ENCODE measurements around the gene HADHA.

HADHA gene

DNA sequence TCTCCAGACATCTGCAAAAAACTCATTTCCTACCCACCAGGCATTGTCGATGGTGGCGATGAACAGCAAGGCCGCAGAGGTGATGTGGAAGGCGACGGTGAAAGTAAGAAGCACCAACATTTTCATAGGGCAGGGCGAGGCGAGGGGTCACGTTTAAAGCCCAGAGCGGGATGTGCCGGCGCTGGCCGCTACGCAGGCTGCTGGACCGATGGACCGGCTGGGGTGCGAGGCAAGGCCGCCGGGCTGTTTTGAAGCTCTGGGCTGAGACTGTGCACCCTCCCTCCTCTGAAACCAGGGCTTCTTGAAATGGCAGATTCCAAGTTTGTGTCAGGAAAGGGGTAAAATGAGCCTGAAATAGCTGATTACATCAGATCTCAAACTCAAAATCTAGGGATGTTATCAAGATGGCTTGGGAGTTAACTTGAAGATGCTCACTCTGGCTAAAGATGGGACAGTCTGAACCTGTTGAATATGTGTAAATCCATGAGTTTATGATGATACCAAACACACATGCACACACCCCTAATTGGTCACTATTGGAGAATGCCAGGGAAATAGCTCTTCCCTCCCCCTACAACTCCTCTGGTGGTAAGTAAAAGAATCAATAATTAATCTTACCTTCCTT lies 103.2 kb downstream of the HADHA start:
- DNase-seq (ENCODE audit: low spot score) = no peak
